ENCODE results near the gene TTC8. TPM values are rescaled to one million over a fixed set of nuclear protein-coding genes. Genes with fewer than 3 reads are reported as not detected.

The TTC8 gene
- polyA plus RNA-seq, 3 donors from 2014 or later = 1.6 to 2.8 TPM; not detected in 1

- DNase-seq = no peak
- Mint-ChIP-seq H3K27ac (no peak overlapping the region), H3K9me3 (no peaks in the 10 kb centered on the region), H3K4me3 (no peak overlapping the region), H3K4me1 (no peaks in the 10 kb centered on the region), H3K36me3 (peaks cover 0 to 5% (median 0%) of the 10 kb centered on the region in 3 donors), H3K27me3 (ENCODE audit: low read depth in 3 of 3) (peaks cover 0 to 6% (median 3%) of the 10 kb centered on the region in 3 donors)
Observed at GRCh38 chr14:88834883-88835431, 10.5 kb downstream of the TTC8 start.

DNA sequence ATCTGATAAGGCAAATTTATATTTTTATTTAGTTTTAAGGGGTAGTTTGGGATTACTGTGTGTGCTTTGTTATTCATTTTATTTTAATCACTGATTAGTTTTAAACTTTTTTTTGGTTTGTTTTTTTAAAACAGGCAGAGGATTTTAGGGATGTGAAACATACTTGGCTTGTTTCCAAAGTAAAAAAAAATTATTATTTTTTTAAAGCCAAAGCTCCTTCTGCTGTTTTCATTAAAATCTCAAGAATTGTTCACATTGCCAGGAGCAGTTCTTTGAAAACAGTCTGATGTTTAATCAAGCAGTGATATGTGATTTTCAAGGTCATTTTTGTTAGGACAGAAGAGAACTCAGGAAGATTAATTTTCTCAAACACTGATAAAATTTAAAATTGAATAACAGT, 11.2 kb downstream of the TTC8 start:
- no peak for DNase-seq
- no peak overlapping the region for H3K27ac Mint-ChIP-seq
- no peak overlapping the region for H3K4me3 Mint-ChIP-seq
- no peaks in the 10 kb centered on the region for H3K9me3 Mint-ChIP-seq
- H3K4me1 Mint-ChIP-seq = no peaks in the 10 kb centered on the region
- H3K36me3 Mint-ChIP-seq = peaks cover 0 to 5% (median 0%) of the 10 kb centered on the region in 3 donors
- H3K27me3 Mint-ChIP-seq (ENCODE audit: low read depth in 3 of 3) = peaks cover 0 to 6% (median 3%) of the 10 kb centered on the region in 3 donors

DNA sequence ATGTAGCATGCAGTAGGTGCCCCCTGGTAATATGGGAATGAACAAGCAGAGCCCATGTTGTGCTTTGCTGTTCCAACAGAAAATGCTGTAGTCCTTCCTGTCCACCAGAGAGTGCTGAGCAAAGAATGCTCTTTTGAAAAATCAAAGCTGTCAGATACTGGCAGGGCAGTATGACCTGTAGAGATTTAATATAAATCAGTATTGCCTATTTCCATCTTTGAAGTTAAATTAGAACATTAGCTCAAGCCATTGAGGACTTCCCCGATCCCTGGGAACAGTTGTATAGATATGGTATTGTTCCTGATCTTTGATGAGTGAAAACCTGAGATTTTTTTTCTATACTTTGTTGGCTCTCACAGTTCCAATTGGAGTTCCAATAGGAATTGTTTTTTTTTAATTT, 13.0 kb downstream of the TTC8 start:
- Mint-ChIP-seq H3K4me1 (no peaks in the 10 kb centered on the region), H3K9me3 (no peaks in the 10 kb centered on the region), H3K27ac (no peak overlapping the region), H3K36me3 (peaks cover 0 to 5% (median 0%) of the 10 kb centered on the region in 3 donors), H3K4me3 (no peak overlapping the region), H3K27me3 (ENCODE audit: low read depth in 3 of 3) (peaks cover 0 to 6% (median 2%) of the 10 kb centered on the region in 3 donors)
- no peak for DNase-seq

DNA sequence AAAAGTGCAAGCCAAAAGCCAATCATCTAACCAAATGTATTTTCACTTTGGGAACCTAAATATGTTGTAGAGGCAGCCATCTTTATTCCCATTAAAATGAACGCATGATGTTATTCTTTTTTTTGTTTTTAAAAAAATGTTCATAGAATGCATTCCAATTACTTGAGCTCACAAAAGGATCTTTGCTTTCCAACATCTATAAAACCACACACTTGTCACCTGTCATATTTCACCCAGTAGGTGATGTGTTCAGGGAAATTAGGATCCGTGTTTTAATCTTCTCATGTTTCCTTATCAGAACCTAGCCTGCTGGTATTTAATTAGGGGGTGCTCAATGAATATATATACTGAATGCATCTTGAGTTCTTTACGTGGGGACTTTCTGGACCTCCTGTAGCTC, 13.6 kb downstream of the TTC8 start:
- Mint-ChIP-seq H3K36me3 (peaks cover 0 to 5% (median 0%) of the 10 kb centered on the region in 3 donors), H3K9me3 (no peaks in the 10 kb centered on the region), H3K27ac (no peak overlapping the region), H3K27me3 (ENCODE audit: low read depth in 3 of 3) (peaks cover 0 to 6% (median 2%) of the 10 kb centered on the region in 3 donors), H3K4me1 (no peaks in the 10 kb centered on the region), H3K4me3 (no peak overlapping the region)
- DNase-seq = no peak

GRCh38 chr14:88840926-88841325, 16.5 kb downstream of the TTC8 start:
- Mint-ChIP-seq H3K27me3 (ENCODE audit: low read depth in 3 of 3) (peaks cover 0 to 6% (median 5%) of the 10 kb centered on the region in 3 donors), H3K36me3 (peaks cover 0 to 5% (median 0%) of the 10 kb centered on the region in 3 donors), H3K4me3 (no peak overlapping the region), H3K9me3 (no peaks in the 10 kb centered on the region), H3K4me1 (no peaks in the 10 kb centered on the region), H3K27ac (no peak overlapping the region)
- no peak for DNase-seq

- Mint-ChIP-seq H3K4me1 (no peaks in the 10 kb centered on the region), H3K9me3 (no peaks in the 10 kb centered on the region), H3K36me3 (peaks cover 0 to 5% (median 0%) of the 10 kb centered on the region in 3 donors), H3K4me3 (no peak overlapping the region), H3K27ac (no peak overlapping the region), H3K27me3 (ENCODE audit: low read depth in 3 of 3) (peaks cover 1 to 6% (median 5%) of the 10 kb centered on the region in 3 donors)
- no peak for DNase-seq
Observed at GRCh38 chr14:88841741-88842140, 17.3 kb downstream of the TTC8 start.

DNA sequence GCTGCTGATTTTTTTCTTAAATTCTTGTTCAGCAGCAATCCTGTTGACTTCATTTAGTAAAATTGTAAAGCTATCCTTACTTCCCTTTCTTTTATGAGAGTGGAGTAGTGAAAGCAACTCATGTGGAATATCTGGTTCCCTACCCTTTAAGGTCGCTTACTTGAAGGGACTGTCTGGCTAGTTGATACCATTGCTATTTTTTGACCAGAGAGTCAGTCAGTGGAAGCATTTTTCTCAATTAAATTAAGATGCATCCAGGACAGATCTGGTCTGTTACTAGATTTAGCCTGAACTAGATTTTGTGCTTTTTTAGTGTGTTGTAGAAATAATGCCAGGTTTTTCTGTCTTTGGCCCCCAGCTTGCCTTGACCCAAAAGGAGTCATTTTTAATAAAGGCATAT, 18.0 kb downstream of the TTC8 start:
- DNase-seq = no peak
- Mint-ChIP-seq H3K4me3 (no peak overlapping the region), H3K36me3 (peaks cover 0 to under 1% (median 0%) of the 10 kb centered on the region in 3 donors)

GRCh38 chr14:88844980-88845491, 20.6 kb downstream of the TTC8 start:
- Mint-ChIP-seq H3K36me3 (no peaks in the 10 kb centered on the region), H3K4me1 (no peaks in the 10 kb centered on the region), H3K27me3 (ENCODE audit: low read depth in 3 of 3) (peaks cover 0 to 3% (median 1%) of the 10 kb centered on the region in 3 donors), H3K4me3 (no peak overlapping the region), H3K9me3 (no peaks in the 10 kb centered on the region), H3K27ac (no peak overlapping the region)
- DNase-seq = no peak

More for the DNA sequence above, 18.0 kb downstream of the TTC8 start:
- Mint-ChIP-seq H3K27me3 (ENCODE audit: low read depth in 3 of 3) (peaks cover 1 to 3% (median 2%) of the 10 kb centered on the region in 3 donors), H3K9me3 (no peaks in the 10 kb centered on the region), H3K27ac (no peak overlapping the region), H3K4me1 (no peaks in the 10 kb centered on the region)

GRCh38 chr14:88848571-88848970, 24.1 kb downstream of the TTC8 start:
- Mint-ChIP-seq H3K27me3 (ENCODE audit: low read depth in 3 of 3) (peaks cover 1 to 3% (median 2%) of the 10 kb centered on the region in 3 donors), H3K27ac (no peak overlapping the region), H3K36me3 (no peaks in the 10 kb centered on the region), H3K9me3 (no peaks in the 10 kb centered on the region), H3K4me3 (no peak overlapping the region), H3K4me1 (no peaks in the 10 kb centered on the region)
- no peak for DNase-seq

- DNase-seq = no peak
- H3K27ac Mint-ChIP-seq = no peak overlapping the region
- peaks cover 1 to 3% (median 2%) of the 10 kb centered on the region in 3 donors for H3K27me3 Mint-ChIP-seq (ENCODE audit: low read depth in 3 of 3)
- no peaks in the 10 kb centered on the region for H3K36me3 Mint-ChIP-seq
- H3K4me1 Mint-ChIP-seq = no peaks in the 10 kb centered on the region
- H3K9me3 Mint-ChIP-seq = no peaks in the 10 kb centered on the region
- H3K4me3 Mint-ChIP-seq = no peak overlapping the region
Observed at GRCh38 chr14:88849716-88850115, 25.3 kb downstream of the TTC8 start.

GRCh38 chr14:88851587-88851986, 27.1 kb downstream of the TTC8 start:
- no peaks in the 10 kb centered on the region for H3K36me3 Mint-ChIP-seq
- H3K4me1 Mint-ChIP-seq = no peaks in the 10 kb centered on the region
- no peak overlapping the region for H3K27ac Mint-ChIP-seq
- H3K4me3 Mint-ChIP-seq = no peak overlapping the region
- H3K9me3 Mint-ChIP-seq = no peaks in the 10 kb centered on the region
- peaks cover 0 to 2% (median 0%) of the 10 kb centered on the region in 3 donors for H3K27me3 Mint-ChIP-seq (ENCODE audit: low read depth in 3 of 3)
- no peak for DNase-seq

GRCh38 chr14:88852632-88853031, 28.2 kb downstream of the TTC8 start:
- H3K4me1 Mint-ChIP-seq = no peaks in the 10 kb centered on the region
- no peak overlapping the region for H3K27ac Mint-ChIP-seq
- H3K4me3 Mint-ChIP-seq = no peak overlapping the region
- H3K27me3 Mint-ChIP-seq (ENCODE audit: low read depth in 3 of 3) = peaks cover 0 to 2% (median 0%) of the 10 kb centered on the region in 3 donors
- H3K36me3 Mint-ChIP-seq = no peaks in the 10 kb centered on the region
- DNase-seq = no peak
- H3K9me3 Mint-ChIP-seq = no peaks in the 10 kb centered on the region

DNA sequence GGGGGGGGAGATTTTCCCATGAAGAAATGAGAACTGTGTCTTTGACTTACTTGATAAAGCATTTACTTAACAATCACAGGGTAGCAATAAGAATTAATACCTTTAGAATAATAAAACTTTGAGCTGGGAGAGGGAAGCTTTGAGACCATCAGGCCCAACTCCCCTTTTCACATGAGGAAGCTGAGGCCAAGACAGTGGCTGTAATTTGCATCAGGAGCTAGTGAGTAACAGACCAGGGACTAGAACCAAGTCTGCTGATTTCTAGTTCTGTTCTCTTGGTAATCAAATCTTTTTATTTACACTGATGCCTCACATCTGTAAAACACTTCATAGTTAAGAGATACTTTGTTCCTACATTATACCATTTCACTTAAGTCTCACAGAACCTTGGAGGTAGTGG, 28.7 kb downstream of the TTC8 start:
- Mint-ChIP-seq H3K9me3 (no peaks in the 10 kb centered on the region), H3K27ac (no peak overlapping the region)

DNA sequence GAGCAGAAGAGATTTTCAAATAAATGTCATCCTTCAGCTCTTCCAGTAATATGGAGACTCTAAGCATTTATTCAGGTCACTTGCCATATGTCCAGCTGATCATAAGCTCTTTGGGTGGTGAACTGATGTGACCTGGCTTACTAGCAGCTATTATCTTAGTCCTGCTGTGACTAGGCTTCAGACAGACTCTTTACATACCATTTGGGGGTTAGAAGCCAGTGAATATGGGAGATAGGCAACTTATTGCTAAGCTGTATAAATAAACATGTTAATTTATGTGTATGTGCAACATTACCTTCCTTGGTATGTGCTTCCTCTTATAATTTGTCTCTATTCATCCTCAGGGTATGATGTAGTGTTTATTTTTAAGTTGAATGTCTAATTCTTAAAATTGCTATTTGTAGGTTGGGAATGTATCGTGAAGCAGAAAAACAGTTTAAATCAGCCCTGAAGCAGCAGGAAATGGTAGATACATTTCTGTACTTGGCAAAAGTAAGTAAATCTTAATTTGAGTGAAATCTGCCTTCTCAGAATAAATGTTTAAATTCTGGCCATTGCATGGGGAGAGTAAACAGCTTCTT, 32.4 kb downstream of the TTC8 start:
- no peak overlapping the region for H3K27ac Mint-ChIP-seq
- no peak overlapping the region for H3K4me3 Mint-ChIP-seq
- H3K27me3 Mint-ChIP-seq (ENCODE audit: low read depth in 3 of 3) = no peaks in the 10 kb centered on the region
- peaks cover 0 to 5% (median 4%) of the 10 kb centered on the region in 3 donors for H3K36me3 Mint-ChIP-seq
- DNase-seq = no peak
- no peaks in the 10 kb centered on the region for H3K9me3 Mint-ChIP-seq
- H3K4me1 Mint-ChIP-seq = no peaks in the 10 kb centered on the region

More for the DNA sequence above, 28.7 kb downstream of the TTC8 start:
- H3K4me1 Mint-ChIP-seq = no peaks in the 10 kb centered on the region
- no peaks in the 10 kb centered on the region for H3K36me3 Mint-ChIP-seq
- peaks cover 0 to 2% (median 0%) of the 10 kb centered on the region in 3 donors for H3K27me3 Mint-ChIP-seq (ENCODE audit: low read depth in 3 of 3)
- no peak for DNase-seq
- H3K4me3 Mint-ChIP-seq = no peak overlapping the region

All from immature natural killer cell (primary cell).